Rectal smooth muscle tissue (tissue), 1 donor: ENCODE measurements around the gene TMEM119.
A peak's percentile ranks its signal among the peaks of the same experiment; 100 is the strongest.

Experiments
- H3K27ac ChIP-seq: one replicate; pipeline ENCODE4 v1.7.0; 2013; ENCODE audit warnings: low read depth, low read length, inconsistent platforms
- H3K27me3 ChIP-seq: one replicate; pipeline ENCODE4 v1.7.0; 2013; ENCODE audit warnings: low read length; ENCODE audit not compliant: control insufficient read depth, insufficient read depth
- H3K36me3 ChIP-seq: one replicate; pipeline ENCODE4 v1.7.0; 2013; ENCODE audit warnings: low read length; ENCODE audit not compliant: control insufficient read depth, insufficient read depth
- H3K4me1 ChIP-seq: one replicate; pipeline ENCODE4 v1.7.0; 2013; ENCODE audit warnings: low read length; ENCODE audit not compliant: control insufficient read depth, insufficient read depth
- H3K4me3 ChIP-seq: one replicate; pipeline ENCODE4 v1.7.0; 2013; ENCODE audit warnings: low read length
- H3K9ac ChIP-seq: one replicate; pipeline ENCODE4 v1.7.0; 2013; ENCODE audit warnings: low read length

The TMEM119 gene

GRCh38 chr12:108618079-108618952 is 20.4 kb upstream of the TMEM119 start:
- H3K4me3 ChIP-seq: no peak overlapping the region
- H3K9ac ChIP-seq: peak overlapping the region; percentile 27
- H3K36me3 ChIP-seq: peaks cover 1% of the 10 kb centered on the region
- no peaks in the 10 kb centered on the region for H3K27me3 ChIP-seq
- no peaks in the 10 kb centered on the region for H3K4me1 ChIP-seq
- H3K27ac ChIP-seq: no peak overlapping the region

DNA sequence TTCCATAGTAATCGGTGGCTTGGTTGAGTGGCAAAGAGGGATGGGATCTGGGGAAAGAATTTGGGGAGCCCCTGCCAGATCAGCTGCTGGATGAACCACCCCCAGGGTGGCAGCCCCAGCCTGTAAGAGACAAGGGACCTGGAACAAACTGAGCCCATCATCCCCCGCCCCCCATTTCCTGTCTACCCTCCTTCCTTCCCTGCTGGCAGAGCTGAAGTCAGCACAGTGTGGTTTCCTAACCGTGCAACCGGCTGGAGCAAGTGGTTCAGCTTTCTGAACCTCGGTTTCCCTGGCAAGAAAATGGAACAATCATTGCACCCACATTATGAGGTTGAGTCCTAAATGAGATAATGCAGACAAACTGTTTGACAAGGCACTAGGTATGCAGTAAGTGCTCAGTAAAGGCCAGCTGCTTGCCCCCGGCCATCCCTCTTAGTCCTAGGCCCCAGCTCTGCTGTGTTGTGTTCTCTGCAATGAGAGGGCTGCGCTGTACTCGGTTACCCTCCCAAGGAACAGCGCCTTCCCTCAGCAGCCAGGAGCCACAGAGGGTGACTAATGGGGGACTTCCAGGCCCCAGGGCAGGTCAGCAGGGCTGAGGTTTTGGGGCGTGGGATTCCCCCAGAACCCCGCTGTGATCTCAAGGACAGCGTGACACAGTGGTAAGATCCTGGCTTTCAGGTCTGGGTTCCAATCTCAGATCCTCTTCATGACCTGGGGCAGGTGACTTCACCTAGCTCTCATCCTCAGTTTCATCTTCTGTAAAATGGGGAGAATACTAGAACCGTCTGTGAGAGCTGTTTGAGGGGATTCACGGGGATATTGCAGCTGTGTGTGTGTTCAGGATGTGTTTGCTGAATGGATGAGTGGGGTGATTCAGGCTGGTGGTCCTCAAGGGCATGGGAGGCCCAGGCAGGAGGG is 19.3 kb upstream of the TMEM119 start:
- Histone ChIP-seq H3K27ac (no peak overlapping the region), H3K4me3 (no peak overlapping the region)

GRCh38 chr12:108616359-108616758 is 18.5 kb upstream of the TMEM119 start:
- Histone ChIP-seq H3K27me3 (no peaks in the 10 kb centered on the region), H3K36me3 (no peaks in the 10 kb centered on the region), H3K27ac (no peak overlapping the region), H3K4me1 (no peaks in the 10 kb centered on the region), H3K9ac (no peak overlapping the region), H3K4me3 (no peak overlapping the region)

More for the DNA sequence above, 19.3 kb upstream of the TMEM119 start:
- no peak overlapping the region for H3K9ac ChIP-seq
- H3K27me3 ChIP-seq: no peaks in the 10 kb centered on the region
- H3K36me3 ChIP-seq: no peaks in the 10 kb centered on the region
- H3K4me1 ChIP-seq: no peaks in the 10 kb centered on the region

DNA sequence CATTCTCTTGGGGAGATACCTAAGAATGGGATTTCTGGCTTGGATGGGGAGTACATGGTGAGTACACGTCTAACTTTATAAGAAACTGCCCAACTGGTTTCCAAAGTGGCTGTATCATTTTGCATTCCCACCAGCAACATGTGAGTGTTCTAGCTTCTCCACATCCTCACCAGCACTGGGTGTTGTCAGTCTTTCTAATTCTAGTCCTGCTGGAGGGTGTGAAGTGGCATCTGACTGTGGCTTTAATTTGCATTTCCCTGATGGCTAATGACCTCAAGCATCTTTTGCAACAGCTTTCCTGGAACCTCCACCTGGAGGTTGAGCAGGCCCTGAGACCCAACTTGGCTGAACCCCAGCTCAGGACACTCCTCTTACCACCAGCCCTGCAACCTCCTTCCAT is 18.0 kb upstream of the TMEM119 start:
- Histone ChIP-seq H3K4me1 (no peaks in the 10 kb centered on the region), H3K27me3 (no peaks in the 10 kb centered on the region), H3K27ac (no peak overlapping the region), H3K4me3 (no peak overlapping the region), H3K36me3 (no peaks in the 10 kb centered on the region), H3K9ac (no peak overlapping the region)

DNA sequence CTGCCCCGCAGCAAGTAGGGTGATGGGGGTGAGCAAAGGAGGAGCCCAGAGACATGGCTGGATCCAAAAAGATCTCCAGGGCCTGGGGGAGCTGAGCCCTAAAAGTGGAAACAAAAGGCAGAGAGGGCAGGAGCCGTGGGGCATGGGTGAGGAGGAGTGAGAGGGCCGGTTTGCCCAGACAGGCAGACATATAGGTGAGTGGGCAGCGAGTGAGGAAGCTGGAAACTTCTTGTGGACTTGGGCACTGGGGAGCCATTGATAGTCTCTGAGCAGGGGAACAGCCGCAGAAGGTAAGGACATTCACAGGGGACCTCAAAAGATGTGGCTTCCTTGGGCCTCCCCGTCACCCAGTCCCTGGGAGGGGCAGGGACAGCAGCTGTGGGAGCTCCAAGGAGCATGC is 16.8 kb upstream of the TMEM119 start:
- no peak overlapping the region for H3K9ac ChIP-seq

DNA sequence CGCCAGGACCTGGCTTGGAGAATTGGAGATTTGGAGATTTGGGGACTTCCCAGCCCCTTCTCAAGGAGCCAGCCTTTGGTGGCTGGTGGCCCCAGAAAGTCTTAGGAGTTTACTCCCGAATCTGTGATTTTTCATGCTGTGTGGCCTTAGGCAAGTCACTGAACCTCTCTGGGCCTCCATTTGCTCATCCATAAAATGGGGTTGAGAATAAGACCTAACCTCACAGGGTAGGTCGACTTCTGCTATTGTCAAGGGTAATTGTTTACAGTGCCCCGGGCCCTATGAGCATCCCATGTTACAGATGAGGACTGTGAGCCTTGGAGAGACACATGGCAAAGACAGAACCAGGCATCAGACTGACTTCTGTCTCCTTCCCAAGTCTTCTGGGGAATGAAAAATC is 16.2 kb upstream of the TMEM119 start:
- no peak overlapping the region for H3K9ac ChIP-seq
- H3K36me3 ChIP-seq: no peaks in the 10 kb centered on the region
- H3K27ac ChIP-seq: no peak overlapping the region
- no peaks in the 10 kb centered on the region for H3K4me1 ChIP-seq
- H3K27me3 ChIP-seq: no peaks in the 10 kb centered on the region
- no peak overlapping the region for H3K4me3 ChIP-seq

More for the DNA sequence above, 16.8 kb upstream of the TMEM119 start:
- H3K27me3 ChIP-seq: no peaks in the 10 kb centered on the region
- H3K4me3 ChIP-seq: no peak overlapping the region
- H3K27ac ChIP-seq: no peak overlapping the region
- H3K36me3 ChIP-seq: no peaks in the 10 kb centered on the region
- H3K4me1 ChIP-seq: no peaks in the 10 kb centered on the region

DNA sequence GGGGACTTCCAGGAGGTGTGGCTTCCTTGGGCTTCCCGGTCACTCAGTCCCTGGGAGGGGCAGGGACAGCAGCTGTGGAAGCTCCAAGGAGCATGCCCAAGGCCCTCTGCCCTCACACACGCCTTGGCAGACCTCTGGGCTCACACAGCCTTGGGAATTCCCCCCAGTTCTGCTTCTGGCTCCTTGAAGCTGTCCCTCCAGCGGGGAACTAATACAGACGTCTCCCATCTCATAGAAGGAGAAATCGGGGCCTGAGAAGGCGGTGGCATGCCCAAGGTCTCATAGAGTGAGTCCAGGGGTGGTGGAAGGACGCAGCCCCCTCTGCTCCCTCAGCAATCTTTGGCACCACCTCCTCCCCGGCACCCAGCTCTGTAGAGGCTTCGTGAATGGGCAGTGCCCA is 15.7 kb upstream of the TMEM119 start:
- H3K4me1 ChIP-seq: no peaks in the 10 kb centered on the region
- H3K36me3 ChIP-seq: no peaks in the 10 kb centered on the region
- no peaks in the 10 kb centered on the region for H3K27me3 ChIP-seq
- H3K9ac ChIP-seq: no peak overlapping the region
- H3K4me3 ChIP-seq: no peak overlapping the region
- no peak overlapping the region for H3K27ac ChIP-seq

DNA sequence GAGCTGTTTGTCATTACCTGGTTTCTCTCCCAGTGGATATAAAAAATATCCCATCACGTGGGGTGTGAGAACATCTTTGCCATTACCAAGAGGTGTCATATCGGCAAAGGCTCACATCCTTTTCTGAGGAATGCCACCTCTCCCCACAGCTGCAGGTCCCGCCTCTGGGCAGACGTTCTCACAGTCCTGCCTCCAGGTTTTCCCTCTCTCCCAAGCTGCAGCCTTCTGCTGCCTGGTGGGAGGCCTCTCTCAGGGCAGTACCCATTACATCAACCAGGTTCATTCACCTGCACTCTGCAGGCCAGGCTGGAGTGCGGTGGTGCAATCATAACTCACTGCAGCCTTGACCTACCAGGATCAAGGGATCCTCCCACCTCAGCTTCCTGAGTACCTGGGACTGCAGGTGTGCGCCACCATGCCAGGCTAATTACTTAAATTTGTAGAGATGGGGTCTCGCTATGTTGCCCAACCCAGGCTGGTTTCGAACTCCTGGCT is 15.0 kb upstream of the TMEM119 start:
- Histone ChIP-seq H3K9ac (no peak overlapping the region), H3K4me1 (no peaks in the 10 kb centered on the region)

DNA sequence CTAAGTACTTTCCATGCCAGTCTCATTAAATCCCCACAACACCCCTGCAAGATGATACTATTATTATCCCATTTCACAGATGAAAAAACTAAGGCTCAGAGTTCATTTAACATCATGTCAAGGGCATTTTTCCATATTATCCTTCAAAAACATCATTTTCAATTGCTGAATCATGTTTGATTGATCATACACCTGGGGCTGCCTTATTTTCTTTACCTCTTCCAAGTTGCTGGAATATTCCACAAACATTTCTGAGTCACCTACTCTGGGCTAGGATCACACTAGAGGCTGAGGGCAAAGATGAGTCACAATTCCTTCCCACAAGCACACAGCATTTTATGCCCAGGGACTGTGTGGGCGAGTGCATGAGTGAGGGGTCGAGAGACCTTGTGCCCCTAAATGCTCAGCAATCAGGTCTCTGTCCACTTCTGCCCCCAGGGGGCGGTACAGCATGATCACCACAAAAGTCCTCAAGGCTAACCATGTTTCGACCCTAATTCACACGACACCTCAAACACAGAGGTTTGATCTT is 14.1 kb upstream of the TMEM119 start:
- no peak overlapping the region for H3K4me3 ChIP-seq
- no peaks in the 10 kb centered on the region for H3K4me1 ChIP-seq
- no peak overlapping the region for H3K9ac ChIP-seq
- no peak overlapping the region for H3K27ac ChIP-seq
- no peaks in the 10 kb centered on the region for H3K27me3 ChIP-seq
- no peaks in the 10 kb centered on the region for H3K36me3 ChIP-seq

More for the DNA sequence above, 15.0 kb upstream of the TMEM119 start:
- Histone ChIP-seq H3K36me3 (no peaks in the 10 kb centered on the region), H3K27ac (no peak overlapping the region), H3K27me3 (no peaks in the 10 kb centered on the region), H3K4me3 (no peak overlapping the region)

GRCh38 chr12:108610856-108611605 is 13.1 kb upstream of the TMEM119 start:
- no peak overlapping the region for H3K27ac ChIP-seq
- H3K36me3 ChIP-seq: no peaks in the 10 kb centered on the region
- no peaks in the 10 kb centered on the region for H3K27me3 ChIP-seq
- H3K4me1 ChIP-seq: no peaks in the 10 kb centered on the region
- H3K4me3 ChIP-seq: no peak overlapping the region
- no peak overlapping the region for H3K9ac ChIP-seq

DNA sequence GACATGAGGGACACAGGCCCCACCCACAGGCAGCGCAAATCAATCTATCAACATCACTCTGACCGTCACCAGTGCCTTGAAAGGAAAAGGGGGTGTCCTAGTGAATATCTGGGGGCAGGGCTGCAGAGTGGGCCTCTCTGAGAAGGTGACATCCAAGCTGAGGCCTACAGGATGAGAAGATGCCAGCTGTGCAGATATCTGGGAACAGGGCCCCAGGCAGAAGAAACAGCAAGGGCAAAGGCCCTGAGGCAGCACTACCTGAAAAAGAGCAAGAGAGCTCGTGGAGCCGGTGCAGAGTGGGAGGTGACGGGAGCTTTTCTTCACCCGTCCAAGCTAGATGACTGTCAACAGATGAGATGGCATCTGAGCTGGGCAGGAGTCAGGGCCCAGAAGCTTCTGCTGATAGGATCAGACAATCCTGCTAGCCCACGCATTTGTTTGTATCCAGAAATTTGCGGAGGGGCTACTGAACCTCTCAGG is 12.5 kb upstream of the TMEM119 start:
- Histone ChIP-seq H3K4me1 (no peaks in the 10 kb centered on the region), H3K4me3 (no peak overlapping the region), H3K36me3 (no peaks in the 10 kb centered on the region), H3K27ac (no peak overlapping the region), H3K27me3 (no peaks in the 10 kb centered on the region), H3K9ac (no peak overlapping the region)
